GM20000 (cell line): ENCODE results near the gene RAB11FIP4.

Experiments
- DNase-seq: peaks from one replicate; pipeline ENCODE4 v3.0.0; 2012; ENCODE audit warnings: low spot score
- CTCF ChIP-seq: IDR thresholded peaks from 2 replicates; pipeline ENCODE4 v1.5.1; 2012; ENCODE audit warnings: mild to moderate bottlenecking, control low read depth; ENCODE audit errors: extremely low read depth, missing control alignments

Gene RAB11FIP4

GRCh38 chr17:31484821-31485220, 93.3 kb downstream of the RAB11FIP4 start:
- no peak for DNase-seq
- no peak for TF ChIP-seq CTCF

GRCh38 chr17:31486351-31487062, 95.0 kb downstream of the RAB11FIP4 start:
- DNase-seq, result no peak
- no peak for TF ChIP-seq CTCF

GRCh38 chr17:31487063-31487647, 95.7 kb downstream of the RAB11FIP4 start:
- no peak for TF ChIP-seq CTCF
- DNase-seq, result no peak

GRCh38 chr17:31487648-31488263, 96.3 kb downstream of the RAB11FIP4 start:
- no peak for TF ChIP-seq CTCF
- peak; percentile 100 for DNase-seq

GRCh38 chr17:31488264-31488981, 96.9 kb downstream of the RAB11FIP4 start:
- DNase-seq, result peak; percentile 41
- TF ChIP-seq CTCF, result no peak

GRCh38 chr17:31488982-31489294, 97.5 kb downstream of the RAB11FIP4 start:
- no peak for TF ChIP-seq CTCF
- DNase-seq, result no peak
